Testis (tissue), 3 donors: Measurements from ENCODE around the gene KRTAP2-3. TPM values are rescaled to one million over a fixed set of nuclear protein-coding genes. Genes with fewer than 3 reads are reported as not detected.
"Not testable (repeated sequence)": the region's sequence is repeated elsewhere in the genome, so short reads cannot be mapped to it uniquely, and the experiment has no call there.

Source experiments
- DNase-seq: peaks from one replicate; pipeline ENCODE4 v3.0.0-alpha.2; 2019
- H3K27ac ChIP-seq, 2 donors: fragments of 200-600 bp; sonication (generic); one replicate each; pipeline ENCODE4 v1.5.1; 2019
- H3K27me3 ChIP-seq: fragments of 200-600 bp; sonication (generic); one replicate; pipeline ENCODE4 v1.5.1; 2019
- H3K36me3 ChIP-seq: fragments of 200-600 bp; sonication (generic); one replicate; pipeline ENCODE4 v1.5.1; 2017; ENCODE audit warnings: low read depth; ENCODE audit errors: missing control alignments
- H3K4me1 ChIP-seq: fragments of 200-600 bp; sonication (generic); one replicate; pipeline ENCODE4 v1.5.1; 2019
- H3K4me3 ChIP-seq, 2 donors: fragments of 200-600 bp; sonication (generic); one replicate each; pipeline ENCODE4 v1.5.1; 2017 to 2019
- H3K9me3 ChIP-seq: fragments of 200-600 bp; sonication (generic); one replicate; pipeline ENCODE4 v1.5.1; 2017
- CTCF ChIP-seq, 3 experiments: fragments of 450-650 bp in 2 of 3; fragments of 200-600 bp in 1 of 3; sonication (generic) in 1 of 3; IDR thresholded peaks; one replicate each; pipeline ENCODE4 v1.5.1; 2016 to 2019; ENCODE audit warnings: antibody characterized with exemption in 3 of 3, mild to moderate bottlenecking in 2 of 3, moderate library complexity in 1 of 3
- POLR2A ChIP-seq: fragments of 450-650 bp; IDR thresholded peaks from one replicate; pipeline ENCODE4 v1.6.1; 2017; ENCODE audit warnings: antibody characterized with exemption, mild to moderate bottlenecking, moderate library complexity
- WGBS, 2 donors: methylation state at CpG; one replicate each; pipeline ENCODE4 v1.1.5; 2018; 5-methylcytosine and 5-hydroxymethylcytosine counted together
- intact Hi-C: fragments of 100-400 bp; cut with DNase I; formaldehyde crosslinking; loops from one replicate; pipeline ENCODE4 v1.15.1; 2023; ENCODE audit warnings: low total_unique reads
- polyA plus RNA-seq: library from polyadenylated mRNA; stranded (reverse); fragments of 350-450 nt; fragmentation: Illumina TruSeq; extraction: RNeasy Lipid Tissue Mini Kit (QIAGEN cat#74804); gene quantifications from one replicate; pipeline ENCODE4 v1.2.3, GENCODE V29; 2014; ENCODE audit warnings: low read depth, low replicate concordance; ENCODE audit not compliant: insufficient read depth
- total RNA-seq, 2 donors: library from RNA; depleted of rRNA; stranded (reverse); fragments of >200 nt; gene quantifications; one replicate each; pipeline ENCODE4 v1.2.3, GENCODE V29; 2016

KRTAP2-3 gene
- total and polyA plus RNA-seq, 3 donors from 2014 or later: not detected

- H3K27ac ChIP-seq: no peak overlapping the region
- TF ChIP-seq POLR2A: no peak
- no peak for TF ChIP-seq CTCF (IDR thresholded peaks at IDR 0.05)
- no peak overlapping the region for H3K4me3 ChIP-seq
- H3K27me3 ChIP-seq: no peaks in the 10 kb centered on the region
- 69 to 90% methylated on average over 3 of the region's 3 CpGs for WGBS, 2 donors
- H3K4me1 ChIP-seq: no peaks in the 10 kb centered on the region
- no peaks in the 10 kb centered on the region for H3K36me3 ChIP-seq
- intact Hi-C loops: no loop called here
- DNase-seq: no peak
- no peaks in the 10 kb centered on the region for H3K9me3 ChIP-seq
These were observed 9.1 kb upstream of the KRTAP2-3 start for GRCh38 chr17:41069031-41069430.

GRCh38 chr17:41067281-41067680 lies 7.4 kb upstream of the KRTAP2-3 start:
- DNase-seq: no peak
- no peaks in the 10 kb centered on the region for H3K9me3 ChIP-seq
- no peaks in the 10 kb centered on the region for H3K4me1 ChIP-seq
- no peaks in the 10 kb centered on the region for H3K27me3 ChIP-seq
- H3K36me3 ChIP-seq: no peaks in the 10 kb centered on the region
- intact Hi-C loops: no loop called here
- TF ChIP-seq CTCF (IDR thresholded peaks at IDR 0.05) (no peak), POLR2A (no peak)
- no peak overlapping the region for H3K4me3 ChIP-seq
- no peak overlapping the region for H3K27ac ChIP-seq

GRCh38 chr17:41065829-41066624 lies 6.1 kb upstream of the KRTAP2-3 start, which contains the start of gene KRTAP2-4:
TSS of gene KRTAP2-4 (minus strand) at chr17:41065879. CDS start at chr17:41065845, 34 bp downstream.
- H3K9me3 ChIP-seq: no peaks in the 10 kb centered on the region

DNA sequence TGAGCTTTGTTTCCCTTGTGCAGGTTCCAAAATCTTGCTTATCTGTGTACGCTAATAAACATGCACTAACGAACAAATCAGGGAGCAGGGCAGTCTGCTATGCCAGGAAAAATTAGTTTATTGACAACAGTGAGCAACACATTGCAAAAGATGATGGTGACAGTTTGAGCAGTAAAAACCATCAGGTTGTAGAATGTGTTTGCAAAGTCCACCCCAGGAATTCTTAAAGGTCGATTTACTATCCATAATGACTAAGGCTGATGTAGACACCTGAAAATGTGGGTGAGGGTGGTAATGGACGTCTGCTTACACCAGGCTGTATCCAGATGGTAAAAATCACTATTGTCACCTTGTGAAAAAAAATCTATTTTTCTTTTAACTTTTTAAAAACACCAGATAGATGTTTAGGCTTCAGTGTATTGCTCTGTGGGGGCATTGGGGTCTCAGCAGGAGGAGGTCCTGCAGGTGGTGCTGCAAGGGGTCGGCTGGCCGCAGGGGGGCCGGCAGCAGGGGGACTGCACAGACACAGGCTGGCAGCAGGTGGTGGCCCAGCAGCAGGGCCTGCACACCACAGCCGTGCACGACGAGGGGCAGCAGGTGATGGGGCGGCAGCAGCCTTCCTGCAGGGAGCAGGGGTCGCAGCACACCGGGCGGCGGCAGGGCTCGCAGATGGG lies 5.2 kb upstream of the KRTAP2-3 start:
- H3K9me3 ChIP-seq, H3K36me3 ChIP-seq, H3K27me3 ChIP-seq, H3K4me3 ChIP-seq, H3K4me1 ChIP-seq, intact Hi-C loops, H3K27ac ChIP-seq, DNase-seq: not testable (repeated sequence)
- 57 to 71% methylated on average over 6 to 7 of the region's 16 CpGs for WGBS, 2 donors

More at GRCh38 chr17:41065829-41066624, 6.1 kb upstream of the KRTAP2-3 start, which contains the start of gene KRTAP2-4:
- intact Hi-C loops: no loop called here
- Histone ChIP-seq H3K27me3 (no peaks in the 10 kb centered on the region), H3K27ac (no peak within 1 kb of the TSS), H3K4me3 (no peak within 1 kb of the TSS), H3K36me3 (no peaks in the 10 kb centered on the region), H3K4me1 (no peaks in the 10 kb centered on the region)
- 90 to 96% methylated on average over 5 of the region's 6 CpGs for WGBS, 2 donors
- no peak for DNase-seq
- TF ChIP-seq POLR2A: no peak
- no peak for TF ChIP-seq CTCF (IDR thresholded peaks at IDR 0.05)

DNA sequence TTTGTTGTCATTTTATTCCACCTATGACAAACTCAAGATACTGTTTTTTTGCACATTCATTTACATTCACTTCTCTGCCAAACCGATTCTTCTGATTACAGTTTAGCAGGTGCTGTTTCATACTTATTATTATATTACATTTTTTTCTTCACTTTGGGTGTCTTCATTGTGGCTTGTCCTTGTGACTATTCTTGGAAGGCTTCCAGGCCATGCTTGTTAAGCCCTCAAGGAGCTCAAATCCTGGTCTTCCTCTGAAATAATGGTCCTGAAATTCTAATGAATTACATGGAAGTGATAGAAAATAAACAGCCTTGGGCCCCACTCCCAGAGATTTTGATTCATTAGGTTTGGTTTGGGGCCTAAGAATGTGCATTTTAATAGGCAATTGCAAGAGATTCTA lies 4.4 kb upstream of the KRTAP2-3 start:
- no peaks in the 10 kb centered on the region for H3K36me3 ChIP-seq
- WGBS, 2 donors: 91 to 96% methylated on average over 1 of the region's 1 CpG
- intact Hi-C loops: no loop called here
- no peaks in the 10 kb centered on the region for H3K27me3 ChIP-seq
- TF ChIP-seq CTCF (IDR thresholded peaks at IDR 0.05): no peak
- no peak for TF ChIP-seq POLR2A
- no peak for DNase-seq
- no peak overlapping the region for H3K4me3 ChIP-seq
- H3K27ac ChIP-seq: no peak overlapping the region
- no peaks in the 10 kb centered on the region for H3K9me3 ChIP-seq
- H3K4me1 ChIP-seq: no peaks in the 10 kb centered on the region
